Measurements from ENCODE around the gene MEOX1. TPM values are rescaled to one million over a fixed set of nuclear protein-coding genes. Genes with fewer than 3 reads are reported as not detected.
"Not testable (repeated sequence)": the region's sequence is repeated elsewhere in the genome, so short reads cannot be mapped to it uniquely, and the experiment has no call there.

MEOX1 gene
- total RNA-seq, 1 donor from 2014 or later, result not detected

DNA sequence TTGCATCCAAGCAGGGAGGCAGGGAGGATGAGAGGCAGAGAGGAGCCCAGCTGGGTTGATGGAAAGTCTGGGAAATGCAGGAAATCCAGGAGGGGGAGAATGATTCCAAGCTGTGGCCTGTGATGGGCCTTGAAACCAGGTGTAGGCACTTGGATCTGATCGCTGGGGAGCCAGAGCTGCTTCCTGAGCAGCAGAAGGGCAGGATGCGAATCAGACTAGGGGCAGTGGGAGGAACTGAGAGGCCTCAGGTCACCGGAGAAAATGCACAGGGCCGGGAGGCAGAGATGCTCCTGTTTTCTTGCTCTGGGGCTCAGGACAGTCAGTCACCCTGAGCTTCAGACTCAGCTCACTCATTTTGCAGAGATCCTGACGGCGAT lies 29.6 kb upstream of the MEOX1 start:
- TF ChIP-seq, protein P1, sequence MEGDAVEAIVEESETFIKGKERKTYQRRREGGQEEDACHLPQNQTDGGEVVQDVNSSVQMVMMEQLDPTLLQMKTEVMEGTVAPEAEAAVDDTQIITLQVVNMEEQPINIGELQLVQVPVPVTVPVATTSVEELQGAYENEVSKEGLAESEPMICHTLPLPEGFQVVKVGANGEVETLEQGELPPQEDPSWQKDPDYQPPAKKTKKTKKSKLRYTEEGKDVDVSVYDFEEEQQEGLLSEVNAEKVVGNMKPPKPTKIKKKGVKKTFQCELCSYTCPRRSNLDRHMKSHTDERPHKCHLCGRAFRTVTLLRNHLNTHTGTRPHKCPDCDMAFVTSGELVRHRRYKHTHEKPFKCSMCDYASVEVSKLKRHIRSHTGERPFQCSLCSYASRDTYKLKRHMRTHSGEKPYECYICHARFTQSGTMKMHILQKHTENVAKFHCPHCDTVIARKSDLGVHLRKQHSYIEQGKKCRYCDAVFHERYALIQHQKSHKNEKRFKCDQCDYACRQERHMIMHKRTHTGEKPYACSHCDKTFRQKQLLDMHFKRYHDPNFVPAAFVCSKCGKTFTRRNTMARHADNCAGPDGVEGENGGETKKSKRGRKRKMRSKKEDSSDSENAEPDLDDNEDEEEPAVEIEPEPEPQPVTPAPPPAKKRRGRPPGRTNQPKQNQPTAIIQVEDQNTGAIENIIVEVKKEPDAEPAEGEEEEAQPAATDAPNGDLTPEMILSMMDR (IDR thresholded peaks at IDR 0.05; ENCODE audit: partially characterized antibody, unreplicated experiment), result no peak
- DNase-seq, result no peak
- Mint-ChIP-seq H3K27me3 (ENCODE audit: unreplicated experiment) (peaks cover 8% of the 10 kb centered on the region), H3K4me3 (ENCODE audit: unreplicated experiment) (no peak overlapping the region), H3K27ac (ENCODE audit: unreplicated experiment) (no peak overlapping the region), H3K9me3 (ENCODE audit: unreplicated experiment) (peaks cover 3% of the 10 kb centered on the region), H3K36me3 (ENCODE audit: unreplicated experiment) (no peaks in the 10 kb centered on the region), H3K4me1 (ENCODE audit: low read depth, unreplicated experiment) (no peaks in the 10 kb centered on the region)

DNA sequence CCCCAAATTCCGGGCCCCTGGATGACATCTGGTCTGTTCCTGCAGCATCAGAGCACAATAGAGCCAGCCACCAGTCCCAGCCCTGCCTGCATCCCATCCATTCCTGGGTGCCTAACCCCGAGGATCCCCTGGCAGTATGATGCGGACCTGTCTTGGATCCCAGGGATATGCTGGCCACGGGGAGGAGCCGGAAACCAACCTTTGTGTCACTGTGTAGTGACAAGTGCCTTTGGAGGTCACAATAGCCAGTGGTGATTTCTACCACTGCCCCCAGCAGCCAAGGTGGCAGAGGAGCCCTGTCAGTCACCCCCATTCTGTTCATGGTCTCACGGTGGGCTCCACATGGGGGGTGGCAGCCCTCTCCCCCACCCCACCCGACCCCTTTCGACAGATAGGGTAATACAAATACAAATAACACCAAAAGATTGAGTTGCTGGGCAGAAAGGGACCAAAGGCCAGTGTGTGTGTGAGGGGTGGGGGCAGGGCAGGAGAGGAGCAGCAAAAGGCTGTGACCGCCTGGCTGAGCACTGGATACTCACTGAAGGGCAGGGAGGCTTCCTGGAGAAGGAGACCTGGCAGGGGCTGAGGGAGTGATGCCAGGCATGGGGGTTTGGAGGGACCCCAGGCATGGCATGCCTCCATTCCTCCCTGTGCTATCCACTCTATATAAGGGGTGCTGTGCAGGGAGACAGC lies 29.0 kb upstream of the MEOX1 start:
- DNase-seq, result no peak
- TF ChIP-seq, protein P1 (IDR thresholded peaks at IDR 0.05; ENCODE audit: partially characterized antibody, unreplicated experiment), result no peak
- H3K36me3 Mint-ChIP-seq (ENCODE audit: unreplicated experiment), result no peaks in the 10 kb centered on the region
- peaks cover 8% of the 10 kb centered on the region for H3K27me3 Mint-ChIP-seq (ENCODE audit: unreplicated experiment)
- peaks cover 3% of the 10 kb centered on the region for H3K9me3 Mint-ChIP-seq (ENCODE audit: unreplicated experiment)
- H3K4me1 Mint-ChIP-seq (ENCODE audit: low read depth, unreplicated experiment), result no peaks in the 10 kb centered on the region
- no peak overlapping the region for H3K4me3 Mint-ChIP-seq (ENCODE audit: unreplicated experiment)
- no peak overlapping the region for H3K27ac Mint-ChIP-seq (ENCODE audit: unreplicated experiment)

DNA sequence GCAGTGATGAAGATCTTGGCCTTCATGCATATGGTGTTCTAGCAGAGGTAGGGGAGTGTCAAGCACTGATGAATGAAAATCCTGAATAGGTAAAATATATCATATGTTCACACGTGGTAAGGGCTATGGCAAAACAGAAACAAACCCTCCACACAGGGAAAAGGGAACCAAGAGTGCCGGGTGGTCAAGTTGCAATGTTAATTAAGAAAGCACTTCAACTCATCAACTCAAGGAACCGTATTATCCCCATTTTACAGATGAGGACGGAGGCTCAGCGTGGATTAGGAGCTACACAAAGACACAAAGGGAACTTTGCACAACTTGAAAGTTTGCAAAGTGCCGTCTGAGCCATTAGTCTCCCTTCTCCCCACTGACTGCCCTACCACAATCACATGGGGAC lies 28.1 kb upstream of the MEOX1 start:
- TF ChIP-seq, protein P1 (IDR thresholded peaks at IDR 0.05; ENCODE audit: partially characterized antibody, unreplicated experiment), result no peak
- Mint-ChIP-seq H3K27me3 (ENCODE audit: unreplicated experiment) (peaks cover 8% of the 10 kb centered on the region), H3K27ac (ENCODE audit: unreplicated experiment) (no peak overlapping the region)

DNA sequence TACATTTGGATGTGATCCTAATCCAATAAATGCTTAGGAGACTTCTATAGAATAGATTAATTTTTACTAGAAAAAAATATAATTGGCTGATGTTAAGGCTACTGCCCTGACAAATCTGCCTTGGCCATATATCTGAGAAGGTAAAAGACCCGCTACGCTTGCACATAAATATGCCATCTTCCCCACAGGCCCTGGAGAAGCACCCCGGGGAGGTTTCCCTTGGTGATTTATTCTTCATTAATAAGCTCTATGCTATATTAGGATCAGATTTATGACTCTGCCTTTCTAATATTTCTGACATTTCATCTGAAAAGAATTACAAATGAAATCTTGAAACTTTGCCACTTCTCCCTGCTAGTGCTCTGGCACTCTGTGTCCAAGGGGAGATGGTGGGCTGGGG lies 27.4 kb upstream of the MEOX1 start:
- H3K9me3 Mint-ChIP-seq (ENCODE audit: unreplicated experiment), result peaks cover 4% of the 10 kb centered on the region
- TF ChIP-seq, protein P1 (IDR thresholded peaks at IDR 0.05; ENCODE audit: partially characterized antibody, unreplicated experiment), result no peak
- peaks cover 5% of the 10 kb centered on the region for H3K27me3 Mint-ChIP-seq (ENCODE audit: unreplicated experiment)
- no peak overlapping the region for H3K4me3 Mint-ChIP-seq (ENCODE audit: unreplicated experiment)
- no peak overlapping the region for H3K27ac Mint-ChIP-seq (ENCODE audit: unreplicated experiment)
- no peaks in the 10 kb centered on the region for H3K36me3 Mint-ChIP-seq (ENCODE audit: unreplicated experiment)
- no peak for DNase-seq
- no peaks in the 10 kb centered on the region for H3K4me1 Mint-ChIP-seq (ENCODE audit: low read depth, unreplicated experiment)

More for the DNA sequence above, 28.1 kb upstream of the MEOX1 start:
- Mint-ChIP-seq H3K4me3 (ENCODE audit: unreplicated experiment) (no peak overlapping the region), H3K9me3 (ENCODE audit: unreplicated experiment) (peaks cover 3% of the 10 kb centered on the region), H3K36me3 (ENCODE audit: unreplicated experiment) (no peaks in the 10 kb centered on the region), H3K4me1 (ENCODE audit: low read depth, unreplicated experiment) (no peaks in the 10 kb centered on the region)
- DNase-seq, result no peak

DNA sequence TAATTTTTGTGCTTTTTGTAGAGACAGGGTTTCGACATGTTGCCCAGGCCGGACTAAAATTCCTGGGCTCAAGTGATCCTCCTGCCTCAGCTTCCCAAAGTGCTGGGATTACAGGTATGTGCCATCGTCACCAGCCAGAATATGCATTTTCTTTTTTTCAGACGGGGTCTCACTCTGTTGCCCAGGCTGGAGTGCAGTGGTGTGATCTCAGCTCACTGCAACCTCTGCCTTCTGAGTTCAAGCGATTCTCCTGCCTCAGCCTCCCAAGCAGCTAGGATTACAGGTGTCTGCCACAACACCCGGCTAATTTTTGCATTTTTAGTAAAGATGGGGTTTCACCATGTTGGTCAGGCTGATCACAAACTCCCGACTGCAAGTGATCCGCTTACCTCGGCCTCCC lies 25.2 kb upstream of the MEOX1 start:
- not testable (repeated sequence) for H3K9me3 Mint-ChIP-seq (ENCODE audit: unreplicated experiment); H3K36me3 Mint-ChIP-seq (ENCODE audit: unreplicated experiment); DNase-seq; H3K4me1 Mint-ChIP-seq (ENCODE audit: low read depth, unreplicated experiment); H3K4me3 Mint-ChIP-seq (ENCODE audit: unreplicated experiment); H3K27me3 Mint-ChIP-seq (ENCODE audit: unreplicated experiment); H3K27ac Mint-ChIP-seq (ENCODE audit: unreplicated experiment)
